HFF-Myc (cell line): ENCODE measurements around the gene MAPK6.

Experiments used
- DNase-seq: peaks from one replicate; pipeline ENCODE4 v3.0.0-alpha.2; 2011; ENCODE audit warnings: low read depth; ENCODE audit errors: extremely low read depth
- H3K4me3 ChIP-seq: replicated peaks from 2 replicates; pipeline ENCODE4 v1.5.1; 2011; ENCODE audit warnings: low read depth, mild to moderate bottlenecking, control low read depth, low read length
- TF ChIP-seq, protein P1 (sequence below): IDR thresholded peaks from 2 replicates; pipeline ENCODE4 v1.5.1; 2012; ENCODE audit warnings: mild to moderate bottlenecking, low read depth, low read length, control low read depth; ENCODE audit errors: missing control alignments

The MAPK6 gene

DNA sequence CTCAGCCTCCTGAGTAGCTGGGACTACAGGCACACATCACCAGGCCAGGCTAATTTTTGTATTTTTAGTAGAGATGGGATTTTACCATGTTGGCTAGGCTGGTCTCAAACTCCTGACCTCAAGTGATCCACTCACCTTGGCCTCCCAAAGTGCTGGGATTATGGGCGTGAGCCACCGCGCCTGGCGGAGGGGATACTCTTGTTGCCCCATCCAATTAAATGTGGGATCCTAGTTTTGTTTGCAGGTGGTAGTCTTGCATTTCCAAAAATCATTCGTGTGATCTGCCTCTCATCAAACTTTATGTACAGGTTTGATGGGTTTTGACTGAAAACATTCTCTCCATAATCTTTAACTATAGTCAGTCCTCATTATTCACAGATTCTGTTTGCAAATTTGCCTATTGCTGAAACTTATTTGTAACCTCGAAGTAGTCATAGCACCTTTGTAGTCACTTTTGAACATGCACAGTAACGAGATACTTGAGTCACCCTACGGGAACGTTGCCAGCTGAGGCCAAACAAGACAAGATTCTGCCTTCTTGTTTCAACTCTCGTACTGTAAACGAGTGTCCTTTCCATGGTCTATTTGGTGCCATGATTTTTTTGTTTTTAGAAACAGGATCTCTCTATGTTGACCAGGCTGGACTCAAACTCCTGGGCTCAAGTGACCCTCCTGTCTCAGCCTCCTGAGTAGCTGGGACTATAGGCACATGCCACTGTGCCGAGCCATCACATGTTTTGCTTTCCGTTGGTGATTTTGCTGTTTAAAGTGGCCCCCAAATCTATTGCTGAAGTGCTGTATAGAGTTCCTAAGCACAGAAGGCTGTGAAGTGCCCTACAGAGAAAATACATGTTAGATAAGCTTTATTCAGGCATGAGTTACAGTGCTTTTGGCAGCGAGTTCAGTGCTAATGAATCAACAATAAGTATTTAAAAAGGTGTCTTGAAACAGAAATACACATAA is 8.1 kb upstream of the MAPK6 start:
- no peak overlapping the region for H3K4me3 ChIP-seq
- DNase-seq: no peak
- TF ChIP-seq, protein P1, sequence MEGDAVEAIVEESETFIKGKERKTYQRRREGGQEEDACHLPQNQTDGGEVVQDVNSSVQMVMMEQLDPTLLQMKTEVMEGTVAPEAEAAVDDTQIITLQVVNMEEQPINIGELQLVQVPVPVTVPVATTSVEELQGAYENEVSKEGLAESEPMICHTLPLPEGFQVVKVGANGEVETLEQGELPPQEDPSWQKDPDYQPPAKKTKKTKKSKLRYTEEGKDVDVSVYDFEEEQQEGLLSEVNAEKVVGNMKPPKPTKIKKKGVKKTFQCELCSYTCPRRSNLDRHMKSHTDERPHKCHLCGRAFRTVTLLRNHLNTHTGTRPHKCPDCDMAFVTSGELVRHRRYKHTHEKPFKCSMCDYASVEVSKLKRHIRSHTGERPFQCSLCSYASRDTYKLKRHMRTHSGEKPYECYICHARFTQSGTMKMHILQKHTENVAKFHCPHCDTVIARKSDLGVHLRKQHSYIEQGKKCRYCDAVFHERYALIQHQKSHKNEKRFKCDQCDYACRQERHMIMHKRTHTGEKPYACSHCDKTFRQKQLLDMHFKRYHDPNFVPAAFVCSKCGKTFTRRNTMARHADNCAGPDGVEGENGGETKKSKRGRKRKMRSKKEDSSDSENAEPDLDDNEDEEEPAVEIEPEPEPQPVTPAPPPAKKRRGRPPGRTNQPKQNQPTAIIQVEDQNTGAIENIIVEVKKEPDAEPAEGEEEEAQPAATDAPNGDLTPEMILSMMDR: no peak

DNA sequence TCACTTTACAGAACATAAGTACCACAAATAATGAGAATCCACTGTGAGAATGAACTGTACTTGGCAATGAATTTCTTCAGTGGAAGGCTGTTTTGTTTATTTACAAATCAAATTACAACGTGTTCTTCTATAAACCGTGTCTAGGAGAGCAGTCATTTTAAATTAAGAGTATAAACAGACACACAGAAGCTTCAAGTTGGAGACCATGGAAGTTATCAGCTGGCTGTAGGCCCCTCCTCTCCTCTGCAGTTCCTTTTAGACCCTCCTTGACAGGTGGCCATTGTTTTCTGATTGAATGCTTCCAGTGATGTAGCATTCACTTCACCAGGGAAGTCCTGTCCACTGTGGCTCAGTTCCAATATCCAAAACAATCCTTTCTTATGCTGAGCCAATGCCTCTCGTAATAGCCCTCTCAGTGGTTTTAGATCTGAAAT is 7.3 kb upstream of the MAPK6 start:
- TF ChIP-seq, protein P1: no peak
- no peak for DNase-seq
- no peak overlapping the region for H3K4me3 ChIP-seq

DNA sequence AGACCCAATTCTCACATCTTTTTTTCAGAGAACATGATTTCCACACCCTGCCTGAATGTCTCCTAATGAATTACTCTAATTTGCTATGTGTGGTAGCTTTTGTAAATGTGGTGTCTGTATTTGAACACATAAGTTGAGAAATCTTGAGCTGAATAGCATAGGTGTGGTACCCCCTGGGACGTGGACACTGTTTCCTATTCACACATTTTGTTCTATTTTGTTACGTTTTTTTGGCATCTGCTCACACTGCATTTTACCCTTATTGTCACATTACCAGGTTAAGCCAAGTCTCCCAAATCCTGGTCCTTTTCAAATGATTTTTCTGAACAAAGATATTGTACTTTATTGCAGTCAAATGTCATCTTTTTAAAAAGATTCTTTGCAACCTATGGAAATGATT is 6.8 kb upstream of the MAPK6 start:
- no peak for DNase-seq
- H3K4me3 ChIP-seq: no peak overlapping the region
- TF ChIP-seq, protein P1: no peak

DNA sequence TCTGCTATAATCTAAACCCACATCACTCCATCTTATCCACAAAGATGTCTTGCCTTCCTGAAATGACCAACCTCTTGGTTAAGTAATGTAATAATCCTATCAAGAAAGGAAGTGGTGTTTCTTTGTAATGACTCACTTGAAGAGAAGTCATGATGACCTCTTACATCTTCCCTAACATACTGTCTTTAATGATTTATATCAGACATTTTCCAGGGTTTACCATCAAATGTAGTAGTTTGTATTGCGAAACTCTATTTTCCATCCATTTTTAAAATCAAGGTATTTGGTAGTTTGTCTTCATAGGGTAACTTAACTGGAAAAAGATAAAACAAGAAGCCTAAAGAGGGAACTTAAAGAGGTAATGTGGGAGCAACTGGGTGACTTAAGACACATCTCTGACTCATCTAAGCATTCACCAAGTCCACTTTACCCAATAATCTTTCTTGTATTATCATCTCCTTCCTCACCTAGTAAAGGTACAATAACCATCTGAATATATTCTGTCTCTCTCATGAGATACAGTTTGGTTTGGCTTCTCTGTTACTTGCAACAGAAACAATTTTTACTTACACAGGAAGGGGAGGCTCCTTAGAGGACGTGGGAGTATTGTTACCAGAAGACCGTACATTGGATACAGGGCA is 5.7 kb upstream of the MAPK6 start:
- no peak overlapping the region for H3K4me3 ChIP-seq
- no peak for DNase-seq
- TF ChIP-seq, protein P1: no peak

DNA sequence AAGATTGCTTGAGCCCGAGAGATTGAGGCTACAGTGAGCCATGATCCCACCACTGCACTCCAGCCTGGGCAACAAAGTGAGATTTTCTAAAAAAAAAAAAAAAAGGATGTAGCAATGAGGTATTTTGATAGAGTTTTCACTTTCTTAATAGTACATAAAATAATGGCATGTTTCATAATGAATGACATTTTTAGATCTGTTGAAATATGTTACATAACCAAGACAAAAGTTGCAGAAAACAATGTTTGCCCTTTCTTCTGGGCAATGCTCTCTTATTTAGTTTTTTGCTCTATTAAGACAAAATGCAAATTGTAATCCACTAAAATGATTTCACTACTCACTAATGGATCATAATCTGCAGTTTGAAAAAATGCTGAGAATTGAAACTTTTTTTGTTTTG is 4.4 kb upstream of the MAPK6 start:
- TF ChIP-seq, protein P1: no peak
- H3K4me3 ChIP-seq: no peak overlapping the region
- DNase-seq: no peak

DNA sequence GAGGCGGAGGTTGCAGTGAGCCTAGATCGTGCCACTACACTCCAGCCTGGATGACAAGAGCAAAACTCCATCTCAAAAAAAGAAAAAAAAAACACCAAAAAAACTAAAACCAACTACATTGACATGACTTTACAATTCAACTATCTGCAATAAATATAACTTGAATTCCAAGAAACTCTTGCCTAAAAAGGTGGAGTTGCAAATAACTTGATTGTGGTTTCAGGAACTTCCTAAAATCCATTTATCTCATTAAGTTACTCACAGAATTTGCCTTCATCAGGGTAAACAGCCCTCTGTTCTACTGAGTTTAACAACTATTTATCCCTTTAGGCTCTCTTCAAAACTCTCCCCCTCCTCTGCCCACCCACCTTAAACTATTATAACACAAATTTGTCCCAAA is 2.7 kb upstream of the MAPK6 start:
- TF ChIP-seq, protein P1: no peak
- no peak overlapping the region for H3K4me3 ChIP-seq
- DNase-seq: no peak
